H1 (cell line): ENCODE data around the gene PTPRT. TPM values are rescaled to one million over a fixed set of nuclear protein-coding genes. Genes with fewer than 3 reads are reported as not detected.

Experiments used
- ATF2 ChIP-seq: IDR thresholded peaks from 2 replicates; pipeline ENCODE4 v1.6.1; 2012; ENCODE audit warnings: low read length, inconsistent platforms
- CHD2 ChIP-seq: IDR thresholded peaks from 2 replicates; pipeline ENCODE4 v1.6.1; 2012; ENCODE audit warnings: low read length, improper control_type of control experiment
- EP300 ChIP-seq, 2 experiments: IDR thresholded peaks; 1 replicate in 1 of 2; 2 replicates in 1 of 2; pipeline ENCODE4 v1.6.1; 2011 to 2012; ENCODE audit warnings: low read depth in 2 of 2, low read length in 2 of 2, mild to moderate bottlenecking in 2 of 2, borderline replicate concordance in 1 of 2, inconsistent platforms in 1 of 2, moderate library complexity in 1 of 2
- GTF2F1 ChIP-seq: IDR thresholded peaks from 2 replicates; pipeline ENCODE4 v1.6.1; 2012; ENCODE audit warnings: low read depth, low read length, improper control_type of control experiment, borderline replicate concordance
- HDAC2 ChIP-seq, 2 experiments: fragments of 300-600 bp in 1 of 2; sonication (generic) in 1 of 2; IDR thresholded peaks; 2 replicates each; pipeline ENCODE4 v1.6.1; 2011 to 2012; ENCODE audit warnings: low read depth in 2 of 2, low read length in 2 of 2, mild to moderate bottlenecking in 2 of 2, moderate library complexity in 2 of 2, borderline replicate concordance in 1 of 2, inconsistent platforms in 1 of 2
- NANOG ChIP-seq: IDR thresholded peaks from 2 replicates; pipeline ENCODE4 v1.6.1; 2011; ENCODE audit warnings: low read length, low read depth, mild to moderate bottlenecking, inconsistent platforms; ENCODE audit not compliant: insufficient read depth, poor library complexity, severe bottlenecking
- RXRA ChIP-seq: IDR thresholded peaks from 2 replicates; pipeline ENCODE4 v1.6.1; 2011; ENCODE audit warnings: low read depth, mild to moderate bottlenecking, low read length, moderate library complexity; ENCODE audit not compliant: insufficient read depth
- SUZ12 ChIP-seq: fragments of 200-600 bp; sonication (generic); IDR thresholded peaks from 2 replicates; pipeline ENCODE4 v1.6.1; 2012; ENCODE audit warnings: mild to moderate bottlenecking, inconsistent platforms, low read length, moderate library complexity, mixed read lengths
- polyA plus RNA-seq, 7 experiments: library from polyadenylated mRNA; depleted of rRNA in 3 of 7; stranded (reverse) in 5 of 7; unstranded in 2 of 7; fragments of >200 nt in 5 of 7; fragments of 200-250 nt in 2 of 7; gene quantifications; 1 replicate in 5 of 7; 2 replicates in 1 of 7; 4 replicates in 1 of 7; pipeline versions ENCODE4 v1.2.1 to v1.2.3, GENCODE V29; 2011 to 2013; ENCODE audit warnings: missing spikeins in 2 of 7, mixed read lengths in 2 of 7
- total RNA-seq: library from RNA; stranded (reverse); fragmentation: NEBNext Ultra II Directional; extraction: Animal tissue kit (Norgen Biotek cat#: 25700); gene quantifications from 2 replicates; pipeline ENCODE4 v1.2.1, GENCODE V29; 2021

PTPRT gene
- total and polyA plus RNA-seq, 2 of the 8 experiments (the other 6 are each of a cell fraction or from before 2014, with no cell fraction given) = 0.33 to 1.8 TPM

GRCh38 chr20:42134265-42135098, 1055.2 kb downstream of the PTPRT start (continued):
- TF ChIP-seq GTF2F1 = no peak
- TF ChIP-seq RXRA = no peak
- TF ChIP-seq SUZ12 = no peak
- TF ChIP-seq EP300 (IDR thresholded peaks at IDR 0.05; ENCODE audit: borderline replicate concordance in 1 of 2, low read depth in 2 of 2, low read length in 2 of 2) = no peak
- TF ChIP-seq ATF2 = no peak
- TF ChIP-seq CHD2 = no peak
- TF ChIP-seq HDAC2 (IDR thresholded peaks at IDR 0.05; ENCODE audit: borderline replicate concordance in 1 of 2, low read depth in 2 of 2, low read length in 2 of 2) = no peak
- TF ChIP-seq NANOG = no peak
